GM12875 (cell line): ENCODE data around the gene AGPAT2.

Experiments used
- H3K4me3 ChIP-seq: one replicate; pipeline ENCODE4 v1.5.1; 2011; ENCODE audit warnings: low read depth, low read length, control low read depth
- TF ChIP-seq, protein P1 (sequence below): IDR thresholded peaks from 2 replicates; pipeline ENCODE4 v1.5.1; 2011; ENCODE audit warnings: low read depth, mild to moderate bottlenecking, control low read depth, inconsistent platforms, low read length, moderate library complexity, borderline replicate concordance; ENCODE audit not compliant: insufficient read depth

AGPAT2 gene

DNA sequence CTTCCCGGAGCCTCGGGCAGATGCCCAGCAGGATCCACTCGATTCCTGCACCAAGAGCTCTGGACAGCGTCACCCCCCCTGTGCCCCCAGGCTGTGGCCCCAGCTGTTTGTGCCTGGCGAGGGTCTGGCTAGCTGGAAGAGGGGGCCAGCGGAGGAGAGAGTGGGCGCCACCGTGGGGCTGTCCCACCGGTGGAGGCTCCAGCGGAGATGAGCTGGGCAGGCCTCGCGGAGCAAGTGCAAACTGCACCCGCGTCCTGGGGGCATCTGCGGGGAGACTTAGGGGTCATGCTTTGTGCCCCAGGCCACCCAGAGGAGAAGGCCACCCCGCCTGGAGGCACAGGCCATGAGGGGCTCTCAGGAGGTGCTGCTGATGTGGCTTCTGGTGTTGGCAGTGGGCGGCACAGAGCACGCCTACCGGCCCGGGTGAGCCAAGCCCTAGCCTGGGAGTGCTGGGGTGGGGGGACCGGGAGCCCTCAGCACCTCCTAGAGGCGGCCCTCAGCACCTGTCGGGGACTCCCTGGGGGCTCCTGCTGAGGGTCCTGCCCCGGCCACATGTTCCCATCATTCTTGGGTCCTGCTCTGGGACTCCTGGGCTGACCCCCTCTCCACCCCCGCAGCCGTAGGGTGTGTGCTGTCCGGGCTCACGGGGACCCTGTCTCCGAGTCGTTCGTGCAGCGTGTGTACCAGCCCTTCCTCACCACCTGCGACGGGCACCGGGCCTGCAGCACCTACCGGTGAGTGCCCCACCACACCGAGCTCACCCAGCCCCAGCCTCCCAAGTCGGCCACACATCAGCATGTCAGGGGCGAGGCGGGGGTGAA, 19.1 kb downstream of the AGPAT2 start:
- TF ChIP-seq, protein P1, sequence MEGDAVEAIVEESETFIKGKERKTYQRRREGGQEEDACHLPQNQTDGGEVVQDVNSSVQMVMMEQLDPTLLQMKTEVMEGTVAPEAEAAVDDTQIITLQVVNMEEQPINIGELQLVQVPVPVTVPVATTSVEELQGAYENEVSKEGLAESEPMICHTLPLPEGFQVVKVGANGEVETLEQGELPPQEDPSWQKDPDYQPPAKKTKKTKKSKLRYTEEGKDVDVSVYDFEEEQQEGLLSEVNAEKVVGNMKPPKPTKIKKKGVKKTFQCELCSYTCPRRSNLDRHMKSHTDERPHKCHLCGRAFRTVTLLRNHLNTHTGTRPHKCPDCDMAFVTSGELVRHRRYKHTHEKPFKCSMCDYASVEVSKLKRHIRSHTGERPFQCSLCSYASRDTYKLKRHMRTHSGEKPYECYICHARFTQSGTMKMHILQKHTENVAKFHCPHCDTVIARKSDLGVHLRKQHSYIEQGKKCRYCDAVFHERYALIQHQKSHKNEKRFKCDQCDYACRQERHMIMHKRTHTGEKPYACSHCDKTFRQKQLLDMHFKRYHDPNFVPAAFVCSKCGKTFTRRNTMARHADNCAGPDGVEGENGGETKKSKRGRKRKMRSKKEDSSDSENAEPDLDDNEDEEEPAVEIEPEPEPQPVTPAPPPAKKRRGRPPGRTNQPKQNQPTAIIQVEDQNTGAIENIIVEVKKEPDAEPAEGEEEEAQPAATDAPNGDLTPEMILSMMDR: no peak

DNA sequence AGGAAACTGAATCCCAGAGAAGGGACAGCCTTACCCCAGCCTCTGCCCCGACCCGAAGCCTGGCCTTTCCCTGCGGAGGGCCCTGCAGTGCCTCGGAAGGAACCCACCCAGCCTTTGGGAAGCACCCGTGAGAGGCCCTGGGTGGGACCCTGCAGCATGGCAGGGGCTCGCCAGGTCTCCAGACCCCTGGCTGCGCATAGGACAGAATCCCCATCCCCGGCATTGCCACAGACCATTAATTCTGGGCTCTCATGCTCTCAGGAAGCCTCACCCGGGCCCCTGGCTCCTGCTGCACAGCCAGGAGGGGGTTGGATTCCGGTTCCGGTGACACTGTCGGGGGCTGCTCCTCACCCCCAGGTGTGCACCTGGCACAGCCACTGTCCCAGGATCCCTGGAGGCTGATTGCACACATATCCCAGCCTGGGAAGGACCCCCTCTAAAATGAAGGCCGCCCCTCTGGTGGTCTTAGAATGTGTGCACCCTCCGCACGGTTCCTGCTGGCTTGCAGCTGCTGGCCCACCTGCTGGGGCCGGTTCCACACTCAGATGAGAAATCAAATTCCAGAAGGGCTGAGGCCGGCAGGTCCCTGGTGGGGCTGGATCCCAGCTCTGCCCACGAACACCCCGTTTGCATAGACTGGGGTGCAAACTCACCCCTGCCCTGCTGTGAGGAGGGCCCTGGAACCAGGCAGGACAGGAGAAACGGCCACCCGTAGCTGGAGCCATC, 19.9 kb downstream of the AGPAT2 start:
- TF ChIP-seq, protein P1: no peak
- no peak overlapping the region for H3K4me3 ChIP-seq

More for the DNA sequence above, 19.1 kb downstream of the AGPAT2 start:
- no peak overlapping the region for H3K4me3 ChIP-seq

DNA sequence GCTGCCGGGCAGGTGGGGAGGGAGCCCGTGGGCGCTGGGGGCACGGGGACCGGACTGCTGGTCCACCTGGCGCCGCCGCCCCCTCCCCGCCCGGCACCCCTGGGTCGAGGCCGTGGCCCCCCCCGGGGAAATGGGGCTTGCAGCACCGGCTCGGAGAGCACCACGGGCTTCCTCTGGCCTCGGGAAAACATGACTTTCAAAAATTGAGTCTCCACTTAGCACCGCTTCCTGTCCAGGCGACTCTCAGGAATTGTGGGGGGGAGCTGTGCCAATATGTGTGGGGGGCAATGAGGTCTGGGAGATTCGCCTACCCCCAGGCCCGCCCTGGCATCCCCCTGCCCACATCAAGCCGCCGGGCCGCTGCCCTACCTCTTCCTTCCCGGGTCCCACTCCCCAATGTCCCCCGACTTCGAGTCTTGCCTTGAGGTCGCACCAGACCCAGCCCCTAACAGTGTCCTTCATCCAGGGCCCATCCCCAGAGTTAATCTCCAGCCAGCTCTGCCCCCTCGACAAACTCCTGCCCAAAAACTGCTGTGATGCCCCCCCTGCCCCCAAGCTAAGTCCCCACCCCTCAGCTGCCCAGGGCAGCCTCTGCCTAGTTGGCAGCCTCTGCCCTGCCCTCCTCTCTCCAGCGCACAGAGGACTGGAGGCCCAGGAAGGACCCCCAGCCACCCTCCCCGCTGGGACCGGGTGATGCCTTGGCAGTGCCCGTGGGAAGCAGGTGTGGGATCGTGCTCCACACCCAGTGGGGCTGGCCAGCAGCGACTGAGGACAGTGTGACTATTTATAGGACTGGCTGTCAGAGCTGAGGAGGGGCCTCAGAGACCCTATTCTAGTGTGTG, 20.7 kb downstream of the AGPAT2 start:
- H3K4me3 ChIP-seq: no peak overlapping the region
- TF ChIP-seq, protein P1: no peak

DNA sequence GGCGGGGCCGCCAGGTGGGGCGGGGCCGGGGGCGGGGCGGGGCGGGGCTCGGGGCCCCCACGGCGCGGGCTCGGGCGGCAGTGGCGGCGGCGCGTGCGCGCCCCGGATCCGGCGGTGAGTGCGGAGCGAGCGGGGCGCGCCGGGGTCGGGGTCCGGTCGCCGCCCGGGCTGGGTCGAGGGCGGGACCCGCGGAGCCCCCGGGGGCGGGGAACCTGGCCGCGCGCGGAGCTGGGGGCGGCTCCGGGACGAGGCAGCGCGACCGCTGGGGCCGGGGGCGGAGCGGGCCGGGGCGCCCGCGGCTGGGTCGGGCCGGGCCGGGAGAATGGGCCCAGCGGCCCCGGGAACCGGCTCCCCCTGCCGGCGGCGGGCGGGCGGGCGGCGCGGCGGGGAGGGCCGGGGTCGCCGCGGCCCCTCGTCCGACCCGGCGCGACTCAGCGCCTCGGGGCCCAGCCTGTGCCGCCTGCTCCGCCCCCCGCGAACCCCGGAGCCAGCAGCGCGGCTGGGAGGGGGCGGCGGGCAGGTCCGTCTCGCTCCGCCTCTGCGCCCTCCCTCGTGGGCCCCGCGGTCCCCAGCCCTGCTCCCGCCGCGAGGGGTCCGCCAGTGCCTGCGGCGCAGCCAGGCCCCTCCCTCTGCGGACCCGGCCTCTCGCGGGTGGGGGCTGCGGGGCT, 21.4 kb downstream of the AGPAT2 start:
- no peak overlapping the region for H3K4me3 ChIP-seq
- TF ChIP-seq, protein P1: 0 out of 2 replicates have a peak, but pooled peaks have one; percentile 9

DNA sequence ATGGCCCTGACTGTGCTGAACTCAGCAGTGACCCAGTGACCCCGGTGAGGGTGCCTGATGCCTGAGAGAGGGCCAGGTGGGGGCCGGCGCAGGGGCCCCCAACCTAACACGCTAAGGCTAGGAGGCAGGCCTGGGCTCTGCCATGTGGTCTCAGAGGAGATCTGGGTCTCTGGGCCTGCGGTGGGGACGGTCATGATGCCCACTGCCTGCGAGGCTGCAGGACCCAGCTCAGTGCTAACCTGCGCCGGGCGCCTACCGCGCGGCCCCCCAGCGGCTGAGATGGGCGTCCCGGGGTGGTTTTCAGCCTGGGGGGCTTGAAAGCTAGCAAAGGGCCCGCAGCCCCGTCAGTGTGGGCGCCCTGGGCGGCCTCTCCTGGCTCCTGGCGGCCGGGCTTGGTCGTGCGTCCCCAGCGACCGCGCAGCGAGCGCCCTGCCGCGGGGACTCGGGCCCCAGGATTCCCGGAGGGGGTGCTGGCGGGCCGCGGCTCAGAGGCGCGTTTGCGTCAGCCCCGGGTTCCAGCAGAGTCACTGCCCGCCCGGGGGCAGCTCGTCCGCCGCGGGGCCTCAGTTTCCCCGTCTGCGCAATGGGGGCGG, 22.1 kb downstream of the AGPAT2 start:
- TF ChIP-seq, protein P1: 0 out of 2 replicates have a peak, but pooled peaks have one; percentile 21
- no peak overlapping the region for H3K4me3 ChIP-seq
